ENCODE results near the gene MOB3B.

DNA sequence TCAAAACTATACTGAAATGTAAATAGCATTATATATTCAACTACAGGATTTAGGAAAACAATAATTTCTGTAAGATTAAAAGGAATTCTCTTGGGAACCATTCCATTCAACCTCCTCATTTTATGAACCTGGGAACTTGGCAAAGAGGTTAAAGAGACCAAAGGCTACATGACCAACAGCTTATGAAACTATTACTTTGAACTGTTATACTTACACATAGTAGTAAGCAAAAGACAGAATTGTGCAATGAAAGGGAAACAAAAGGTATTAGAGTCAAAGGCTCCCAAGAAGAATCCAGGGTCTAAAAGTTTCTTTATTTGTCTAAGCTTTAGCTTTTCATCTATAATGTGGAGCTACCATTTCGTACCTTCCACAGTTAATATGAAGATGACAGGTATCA, 36.5 kb upstream of the MOB3B start:
- TF ChIP-seq TAF1 (IDR thresholded peaks at IDR 0.05; ENCODE audit: borderline replicate concordance, low read depth, low read length) (no peak), MXI1 (IDR thresholded peaks at IDR 0.05; ENCODE audit: low read depth, low read length) (no peak)
- TF ChIP-seq, protein P1, sequence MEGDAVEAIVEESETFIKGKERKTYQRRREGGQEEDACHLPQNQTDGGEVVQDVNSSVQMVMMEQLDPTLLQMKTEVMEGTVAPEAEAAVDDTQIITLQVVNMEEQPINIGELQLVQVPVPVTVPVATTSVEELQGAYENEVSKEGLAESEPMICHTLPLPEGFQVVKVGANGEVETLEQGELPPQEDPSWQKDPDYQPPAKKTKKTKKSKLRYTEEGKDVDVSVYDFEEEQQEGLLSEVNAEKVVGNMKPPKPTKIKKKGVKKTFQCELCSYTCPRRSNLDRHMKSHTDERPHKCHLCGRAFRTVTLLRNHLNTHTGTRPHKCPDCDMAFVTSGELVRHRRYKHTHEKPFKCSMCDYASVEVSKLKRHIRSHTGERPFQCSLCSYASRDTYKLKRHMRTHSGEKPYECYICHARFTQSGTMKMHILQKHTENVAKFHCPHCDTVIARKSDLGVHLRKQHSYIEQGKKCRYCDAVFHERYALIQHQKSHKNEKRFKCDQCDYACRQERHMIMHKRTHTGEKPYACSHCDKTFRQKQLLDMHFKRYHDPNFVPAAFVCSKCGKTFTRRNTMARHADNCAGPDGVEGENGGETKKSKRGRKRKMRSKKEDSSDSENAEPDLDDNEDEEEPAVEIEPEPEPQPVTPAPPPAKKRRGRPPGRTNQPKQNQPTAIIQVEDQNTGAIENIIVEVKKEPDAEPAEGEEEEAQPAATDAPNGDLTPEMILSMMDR (IDR thresholded peaks at IDR 0.05) = no peak
- TF ChIP-seq, protein P2, sequence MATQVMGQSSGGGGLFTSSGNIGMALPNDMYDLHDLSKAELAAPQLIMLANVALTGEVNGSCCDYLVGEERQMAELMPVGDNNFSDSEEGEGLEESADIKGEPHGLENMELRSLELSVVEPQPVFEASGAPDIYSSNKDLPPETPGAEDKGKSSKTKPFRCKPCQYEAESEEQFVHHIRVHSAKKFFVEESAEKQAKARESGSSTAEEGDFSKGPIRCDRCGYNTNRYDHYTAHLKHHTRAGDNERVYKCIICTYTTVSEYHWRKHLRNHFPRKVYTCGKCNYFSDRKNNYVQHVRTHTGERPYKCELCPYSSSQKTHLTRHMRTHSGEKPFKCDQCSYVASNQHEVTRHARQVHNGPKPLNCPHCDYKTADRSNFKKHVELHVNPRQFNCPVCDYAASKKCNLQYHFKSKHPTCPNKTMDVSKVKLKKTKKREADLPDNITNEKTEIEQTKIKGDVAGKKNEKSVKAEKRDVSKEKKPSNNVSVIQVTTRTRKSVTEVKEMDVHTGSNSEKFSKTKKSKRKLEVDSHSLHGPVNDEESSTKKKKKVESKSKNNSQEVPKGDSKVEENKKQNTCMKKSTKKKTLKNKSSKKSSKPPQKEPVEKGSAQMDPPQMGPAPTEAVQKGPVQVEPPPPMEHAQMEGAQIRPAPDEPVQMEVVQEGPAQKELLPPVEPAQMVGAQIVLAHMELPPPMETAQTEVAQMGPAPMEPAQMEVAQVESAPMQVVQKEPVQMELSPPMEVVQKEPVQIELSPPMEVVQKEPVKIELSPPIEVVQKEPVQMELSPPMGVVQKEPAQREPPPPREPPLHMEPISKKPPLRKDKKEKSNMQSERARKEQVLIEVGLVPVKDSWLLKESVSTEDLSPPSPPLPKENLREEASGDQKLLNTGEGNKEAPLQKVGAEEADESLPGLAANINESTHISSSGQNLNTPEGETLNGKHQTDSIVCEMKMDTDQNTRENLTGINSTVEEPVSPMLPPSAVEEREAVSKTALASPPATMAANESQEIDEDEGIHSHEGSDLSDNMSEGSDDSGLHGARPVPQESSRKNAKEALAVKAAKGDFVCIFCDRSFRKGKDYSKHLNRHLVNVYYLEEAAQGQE (IDR thresholded peaks at IDR 0.05; ENCODE audit: low read depth, low read length) = no peak
